ENCODE results near the gene NECAB3.

Gene NECAB3

DNA sequence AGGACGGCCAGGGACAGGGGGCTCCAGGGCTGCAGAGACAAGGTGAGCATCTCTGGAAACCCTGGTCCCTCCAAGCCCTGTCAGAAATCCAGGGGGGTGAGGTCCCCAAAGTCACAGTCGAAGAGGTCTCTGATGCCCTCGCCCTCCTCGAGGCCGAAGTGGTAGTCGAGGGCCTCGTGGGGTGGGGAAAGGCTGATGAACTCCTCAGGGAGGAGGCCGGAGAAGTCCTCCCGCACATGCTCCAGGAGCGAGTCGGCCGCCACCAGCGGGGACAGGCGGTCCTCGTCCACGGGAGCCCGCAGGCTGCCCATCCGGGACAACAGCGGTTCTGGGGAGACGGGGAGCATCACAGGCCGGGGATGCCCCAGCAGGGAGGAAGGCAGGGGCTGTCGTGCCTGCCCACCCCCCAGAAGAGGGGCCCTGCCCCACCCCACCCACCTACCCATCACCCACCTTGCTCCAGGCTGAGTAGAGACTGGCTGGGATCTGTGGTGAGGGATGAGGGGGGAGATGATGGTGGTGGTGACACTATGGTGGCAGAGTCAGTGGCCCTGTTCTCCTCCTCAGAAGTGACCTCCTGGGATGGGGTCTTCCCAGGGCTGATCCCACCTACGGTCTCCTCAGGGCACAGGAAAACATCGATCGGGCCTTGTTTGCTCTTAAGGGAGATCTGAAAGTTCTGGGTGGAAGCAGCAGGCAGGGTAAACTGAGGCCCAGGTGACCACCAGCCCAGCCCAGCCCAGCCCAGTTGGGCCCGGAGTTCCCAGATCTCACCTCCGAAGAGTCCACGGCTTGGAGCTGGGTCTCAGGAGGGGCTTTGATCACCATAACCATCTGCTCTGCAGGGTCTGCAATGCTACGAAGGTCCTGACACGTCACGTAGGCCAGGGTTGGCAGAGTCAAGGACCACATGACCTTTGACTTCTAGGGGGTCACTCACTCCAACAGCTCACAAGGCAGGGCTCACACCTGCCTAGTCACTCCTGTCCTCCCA, 2.7 kb upstream of the NECAB3 start:
- no peak for DNase-seq

DNA sequence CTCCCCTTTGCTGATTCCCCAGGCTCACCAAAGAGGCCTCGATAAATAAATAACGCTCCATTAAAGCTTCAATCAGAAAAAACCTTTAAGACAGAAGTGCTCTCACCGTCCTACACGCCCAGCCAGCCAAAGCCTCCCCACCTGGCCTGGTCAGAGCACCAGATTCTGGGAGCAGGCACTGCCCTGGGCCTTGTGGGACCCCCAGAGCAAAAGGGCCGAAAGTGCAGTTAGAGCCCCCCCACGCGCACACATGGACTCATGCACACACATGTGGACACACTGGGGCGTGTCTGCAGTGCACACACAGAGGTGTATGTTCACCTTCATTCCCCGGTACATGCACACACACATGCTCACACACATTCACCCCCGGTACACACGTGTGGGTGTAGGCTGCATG, 1.9 kb upstream of the NECAB3 start:
- DNase-seq = no peak

DNA sequence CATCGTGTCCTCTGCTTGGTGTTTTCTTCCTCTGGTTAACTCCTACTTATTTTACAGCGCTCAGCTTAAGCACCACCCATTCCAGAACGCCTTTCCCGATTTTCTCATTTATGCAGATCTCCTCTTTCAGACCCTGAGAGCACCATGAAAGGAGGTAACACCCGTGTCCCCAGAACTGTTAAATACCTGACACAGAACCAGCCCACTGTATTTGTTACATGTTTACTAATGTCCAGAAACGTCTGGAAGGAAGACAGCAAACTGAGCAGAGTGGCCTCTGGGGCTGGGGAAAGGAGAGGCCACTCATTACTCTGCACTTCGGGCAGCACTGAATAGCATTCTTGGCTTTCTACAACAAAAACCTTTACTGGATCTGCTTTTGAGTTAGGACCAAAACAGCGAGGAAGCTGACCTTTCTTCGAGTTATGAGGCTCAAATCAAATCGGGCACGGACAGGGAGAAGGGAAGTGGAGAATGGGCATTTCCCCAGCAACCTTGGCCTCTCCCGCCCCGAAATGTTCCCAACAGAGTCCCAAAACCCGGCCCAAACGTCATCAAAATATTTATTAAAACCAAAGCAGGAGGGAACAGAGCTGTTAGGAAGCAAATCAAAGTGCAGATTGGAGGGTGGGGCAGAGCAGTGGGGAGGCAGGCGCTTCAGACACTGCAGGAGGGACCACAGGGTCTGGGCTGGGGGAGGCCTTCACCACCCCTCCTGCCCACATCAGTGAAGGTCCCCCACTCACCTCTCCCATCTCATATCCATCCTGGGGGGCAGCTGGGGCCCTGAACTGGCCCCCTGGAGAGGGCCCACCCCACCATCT, 1.1 kb upstream of the NECAB3 start:
- peak in 2 of 14 donors; percentile 35 to 41 for DNase-seq

DNA sequence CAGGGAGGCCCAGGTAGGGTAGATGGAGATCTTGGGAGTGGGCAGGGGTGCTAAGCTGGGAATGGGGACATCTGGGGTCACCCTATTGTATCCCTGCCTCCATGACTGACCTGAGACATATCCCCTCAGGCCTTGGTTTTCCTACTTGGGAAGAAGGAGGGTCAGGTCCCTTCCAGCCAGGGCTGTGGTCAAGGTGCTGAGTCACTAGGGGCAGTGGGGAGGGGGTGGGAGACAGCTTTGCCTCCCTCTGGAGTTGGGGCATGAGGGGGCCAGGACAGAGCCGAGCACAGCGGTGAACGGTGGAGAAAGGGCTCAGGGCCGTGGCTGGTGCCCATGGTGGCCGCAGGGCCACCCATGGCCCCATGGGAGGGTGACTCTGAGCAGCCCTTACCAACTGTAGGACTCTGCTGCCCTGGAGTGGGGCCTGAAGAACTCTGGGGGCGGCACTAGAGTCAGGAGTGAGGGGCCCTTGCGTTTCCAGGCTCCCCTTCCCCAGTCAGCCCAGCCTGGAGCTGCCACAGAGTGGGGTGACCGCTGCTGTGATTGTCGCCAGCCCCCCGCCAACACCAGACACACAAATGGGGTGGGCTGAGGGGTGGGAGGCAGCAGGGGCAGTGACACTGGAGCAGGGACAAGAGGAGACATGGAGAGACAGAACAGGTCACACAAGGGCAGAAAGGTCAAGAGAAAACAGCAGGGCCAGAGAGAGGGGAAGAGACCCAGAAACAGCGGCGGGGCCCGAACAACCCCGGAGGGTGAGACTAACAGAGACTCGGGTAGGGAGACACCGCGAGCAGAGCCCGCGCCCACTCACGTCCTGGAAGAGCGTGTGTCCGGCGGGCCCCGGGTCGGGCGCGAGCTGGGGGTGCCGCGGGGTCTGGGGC, 576 bp downstream of the NECAB3 start:
- DNase-seq = peak in 1 of 14 donors; percentile 62

- DNase-seq = no peak
Measured at GRCh38 chr20:33673114-33673409, 1.2 kb downstream of the NECAB3 start.

DNA sequence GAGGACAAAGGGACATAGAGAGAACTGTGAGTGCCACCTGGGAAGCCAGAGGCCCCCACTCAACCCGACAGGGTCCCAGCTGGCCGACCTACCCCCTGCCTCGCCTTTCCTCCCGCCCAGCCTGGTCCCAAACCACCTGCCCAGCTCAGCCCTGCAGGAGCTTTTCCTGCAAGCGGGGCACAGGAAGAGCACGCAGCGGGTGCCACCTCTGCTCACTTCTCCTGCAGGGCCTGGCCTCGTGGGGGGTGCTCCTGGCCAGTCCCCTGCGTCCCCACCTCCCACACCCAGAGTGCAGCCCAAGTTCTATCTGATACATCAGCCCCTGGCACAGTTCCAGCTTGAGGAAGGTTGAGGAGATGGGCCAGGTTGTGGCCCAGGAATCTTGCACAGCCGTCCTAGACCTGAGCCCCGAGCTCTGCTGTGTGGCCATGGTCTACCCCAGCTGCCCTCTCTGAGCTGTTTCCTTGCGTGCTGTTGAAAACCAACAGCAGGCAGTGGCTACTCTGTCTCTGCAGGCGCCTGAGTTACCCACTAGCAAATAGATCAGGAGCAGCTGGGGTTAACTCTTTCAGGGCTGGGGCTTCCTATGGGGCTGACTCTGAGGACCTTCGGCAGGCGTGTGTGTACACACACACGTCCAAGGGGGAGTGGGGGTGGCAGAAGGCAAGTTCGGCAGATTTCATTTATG, 1.7 kb downstream of the NECAB3 start:
- DNase-seq = no peak

DNA sequence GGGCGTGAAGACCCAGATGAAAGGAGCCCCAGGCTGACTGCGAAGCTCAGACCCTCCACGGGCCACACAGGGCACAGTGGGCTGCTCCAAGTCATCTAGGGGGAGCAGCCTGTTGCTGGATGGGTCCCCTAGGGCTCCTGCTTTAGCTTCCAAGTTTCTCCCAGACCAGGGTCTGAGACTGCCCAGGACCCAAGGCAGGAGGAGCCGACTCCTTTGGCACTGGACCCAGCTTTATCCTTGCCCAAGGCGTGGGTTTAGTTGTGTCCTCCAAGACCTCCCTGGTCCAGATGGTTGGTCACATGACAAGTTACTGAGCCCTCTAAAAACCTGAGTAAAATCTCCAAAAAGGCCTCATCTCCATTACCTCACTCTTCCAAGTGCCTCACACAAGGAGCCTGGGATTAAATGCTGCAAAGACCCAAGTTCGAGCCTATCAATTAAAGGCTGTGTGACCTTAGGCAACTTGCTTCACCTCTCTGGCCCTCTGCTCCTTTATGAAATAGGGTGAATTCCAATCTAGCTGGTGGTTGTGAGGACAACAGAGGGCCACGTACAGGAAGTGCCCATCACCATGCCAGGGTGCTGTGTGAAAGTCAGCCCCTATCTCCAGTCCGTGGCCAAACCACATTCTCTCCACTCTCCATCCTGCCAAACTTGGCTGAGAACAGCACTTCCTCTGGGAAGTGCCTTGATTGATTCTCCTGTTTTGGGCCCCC, 2.5 kb downstream of the NECAB3 start:
- no peak for DNase-seq

DNA sequence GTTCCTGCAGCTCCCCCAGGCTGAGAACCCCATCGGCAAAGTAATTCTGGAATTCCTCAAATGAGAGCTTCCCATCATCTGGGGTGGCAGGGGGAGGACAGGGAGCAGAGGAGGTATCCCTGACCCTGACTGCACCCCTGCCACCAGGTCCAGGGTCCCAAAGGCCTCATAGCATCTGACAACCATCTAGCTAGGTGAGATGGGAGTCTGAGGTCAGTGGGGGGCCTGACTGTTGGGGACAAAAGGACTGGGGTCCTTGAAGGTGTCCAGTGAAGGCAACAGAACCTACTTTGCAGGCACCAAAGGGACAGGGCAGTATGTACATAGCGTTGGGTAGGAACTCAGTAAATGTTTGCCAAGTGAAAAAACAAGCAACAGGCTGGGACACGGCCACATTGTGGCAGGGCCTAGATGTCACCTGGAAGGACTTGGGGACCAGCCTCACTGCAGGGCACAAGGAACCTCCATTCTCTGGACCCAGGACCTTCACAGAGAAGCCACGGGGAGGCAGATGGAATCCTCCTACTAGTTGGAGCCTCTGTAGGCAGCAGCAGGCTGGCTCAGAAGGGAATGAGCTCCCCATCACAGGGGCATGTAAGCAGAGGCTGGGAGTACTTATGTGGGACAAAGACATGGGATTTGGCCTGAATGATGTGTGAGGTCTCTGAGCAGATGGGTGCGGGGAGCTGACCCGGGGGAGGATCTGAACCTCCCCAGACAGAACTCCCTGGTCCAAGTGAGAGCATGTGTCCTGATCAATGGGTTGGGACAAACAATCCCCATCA, 3.3 kb downstream of the NECAB3 start:
- no peak for DNase-seq

GRCh38 chr20:33669873-33670640, 4.2 kb downstream of the NECAB3 start:
- no peak for DNase-seq

DNA sequence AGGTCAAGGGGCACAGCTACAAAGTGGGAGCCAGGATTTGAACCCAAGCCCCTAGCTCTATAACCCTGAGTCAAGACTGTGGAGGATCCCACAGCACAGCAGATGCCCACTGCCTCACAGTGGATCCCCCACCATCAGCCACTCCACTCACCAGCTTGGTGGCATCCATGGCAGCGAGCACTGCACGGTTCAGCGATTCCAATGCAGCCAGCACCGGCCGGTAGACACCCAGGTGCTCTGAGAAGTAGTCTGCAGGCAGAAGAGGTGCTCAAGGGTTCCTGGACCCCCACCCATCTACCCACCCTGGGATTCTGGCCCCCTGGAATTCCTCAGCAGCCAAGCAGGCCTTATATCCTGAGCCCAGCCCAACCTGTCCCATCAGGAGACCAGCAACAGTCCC, 5.0 kb downstream of the NECAB3 start:
- DNase-seq = no peak

- no peak for DNase-seq
Measured at GRCh38 chr20:33668466-33669155, 5.6 kb downstream of the NECAB3 start.

- peak in 13 of 14 donors; percentile 23 to 76 (median 55) for DNase-seq
Measured at GRCh38 chr20:33667676-33668465, 6.4 kb downstream of the NECAB3 start.

GRCh38 chr20:33667245-33667675, 7.0 kb downstream of the NECAB3 start:
- DNase-seq = peak in 7 of 14 donors; percentile 13 to 73 (median 43)

- DNase-seq = peak; percentile 27 to 92 (median 83)
Measured at GRCh38 chr20:33666293-33667244, 7.7 kb downstream of the NECAB3 start, which contains the start of gene ACTL10. Gene ACTL10 (plus strand): TSS chr20:33666943. CDS start chr20:33667498, 555 bp downstream.

DNA sequence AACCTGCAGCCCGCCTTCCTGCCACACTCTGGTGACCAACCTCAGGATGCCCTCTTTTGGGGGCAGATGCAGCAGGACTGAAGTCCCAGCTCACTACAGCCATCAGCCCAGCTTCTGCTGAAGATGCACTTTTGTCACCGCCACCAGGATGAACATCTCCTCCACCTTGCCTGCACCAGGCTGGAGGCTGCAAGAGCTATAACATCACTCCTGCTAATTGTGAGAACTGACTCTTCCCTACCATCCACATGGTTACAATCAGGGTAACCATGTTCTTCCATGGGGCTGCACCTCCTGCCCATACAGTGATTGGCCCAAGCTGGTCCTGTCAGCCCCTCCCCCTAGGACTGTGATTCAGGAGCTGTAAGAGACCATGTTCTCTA, 9.5 kb downstream of the NECAB3 start:
- DNase-seq = no peak

- DNase-seq = peak in 1 of 14 donors; percentile 45
Measured at GRCh38 chr20:33664085-33664761, 10.0 kb downstream of the NECAB3 start.
